HCT116 (cell line): ENCODE results near the gene MEIS1. TPM values are rescaled to one million over a fixed set of nuclear protein-coding genes. Genes with fewer than 3 reads are reported as not detected.
"Not testable (repeated sequence)": the region's sequence is repeated elsewhere in the genome, so short reads cannot be mapped to it uniquely, and the experiment has no call there.

Experiments
- ATAC-seq: fragments of 200-7000 bp; cut with Tn5 transposase; 2 replicates; pipeline ENCODE4 v1.9.1; 2020; ENCODE audit warnings: mild to moderate bottlenecking, moderate library complexity
- BruUV-seq: library from RNA; stranded (reverse); fragments of 400-500 nt; replicated peaks from 2 replicates; lab custom pipeline; 2021; lab: Mats Ljungman, UMichigan
- CTCF ChIA-PET: fragments of 300-600 bp; sonication (Branson Sonifier 250); formaldehyde crosslinking; loops from one replicate; lab custom pipeline; 2021; ENCODE audit warnings: antibody characterized with exemption; lab: Charles Lee
- POLR2A ChIA-PET: fragments of 300-600, 350-600 bp; sonication (Branson Sonifier 250); formaldehyde crosslinking; loops from one replicate; lab custom pipeline; 2021; ENCODE audit warnings: antibody characterized with exemption; lab: Charles Lee
- RAD21 ChIA-PET, 2 experiments: fragments of 300-600 bp; sonication (Branson Sonifier 250); formaldehyde crosslinking; loops; one replicate each; lab custom pipeline; 2023; ENCODE audit warnings: low total read pairs in 2 of 2; ENCODE audit not compliant: uncharacterized antibody in 2 of 2, unreplicated experiment in 2 of 2, low non-redundant PET in 1 of 2; lab: Charles Lee
- DNase-seq: peaks from one replicate; pipeline ENCODE4 v3.0.0-alpha.2; 2010; ENCODE audit warnings: low read depth, low spot score
- H2AFZ ChIP-seq: fragments of 200-600 bp; shearing (Covaris generic), sonication (generic); 2 replicates; pipeline ENCODE4 v1.6.1; 2017; ENCODE audit warnings: low read depth, mixed run types, mixed read lengths, antibody characterized with exemption, low read length; ENCODE audit not compliant: poor library complexity, severe bottlenecking
- H3K27ac ChIP-seq: 2 replicates; pipeline ENCODE4 v1.5.1; 2012; ENCODE audit warnings: low read depth, low read length
- H3K27me3 ChIP-seq: fragments of 200-600 bp; sonication (generic); 2 replicates; pipeline ENCODE4 v1.6.1; 2016; ENCODE audit warnings: mixed run types, low read length, mixed read lengths; ENCODE audit not compliant: insufficient read depth
- H3K36me3 ChIP-seq, 2 experiments: fragments of 200-500 bp in 1 of 2; fragments of 200-600 bp in 1 of 2; sonication (Bioruptor generic) in 1 of 2; sonication (generic) in 1 of 2; 2 replicates each; pipeline versions ENCODE4 v1.5.1 to v1.6.1; 2014 to 2016; ENCODE audit warnings: low read length in 2 of 2, inconsistent platforms in 1 of 2, mixed read lengths in 1 of 2, mixed run types in 1 of 2; ENCODE audit not compliant: insufficient read depth in 2 of 2, control insufficient read depth in 1 of 2
- H3K4me1 ChIP-seq, 2 experiments: fragments of 200-600 bp in 1 of 2; sonication (generic) in 1 of 2; 2 replicates each; pipeline versions ENCODE4 v1.5.1 to v1.6.1; 2012 to 2017; ENCODE audit warnings: low read length in 2 of 2, inconsistent platforms in 1 of 2, mild to moderate bottlenecking in 1 of 2, mixed read lengths in 1 of 2, mixed run types in 1 of 2, moderate library complexity in 1 of 2; ENCODE audit not compliant: insufficient read depth in 2 of 2, control insufficient read depth in 1 of 2
- H3K4me2 ChIP-seq: fragments of 200-600 bp; sonication (generic); 2 replicates; pipeline ENCODE4 v1.6.1; 2017; ENCODE audit warnings: mixed run types, low read length, mixed read lengths
- H3K4me3 ChIP-seq, 2 experiments: fragments of 200-600 bp in 1 of 2; sonication (generic) in 1 of 2; replicated peaks in 1 of 2; 2 replicates each; pipeline ENCODE4 v1.5.1; 2011 to 2016; ENCODE audit warnings: low read length in 2 of 2, control low read depth in 1 of 2, low read depth in 1 of 2, mild to moderate bottlenecking in 1 of 2, mixed read lengths in 1 of 2, mixed run types in 1 of 2
- H3K79me2 ChIP-seq: fragments of 200-600 bp; sonication (generic); 2 replicates; pipeline ENCODE4 v1.6.1; 2017; ENCODE audit warnings: mild to moderate bottlenecking, mixed run types, low read length, moderate library complexity, mixed read lengths; ENCODE audit not compliant: insufficient read depth
- H3K9ac ChIP-seq: fragments of 200-600 bp; sonication (generic); 2 replicates; pipeline ENCODE4 v1.6.1; 2016; ENCODE audit warnings: low read length, mixed read lengths
- H3K9me2 ChIP-seq: fragments of 200-600 bp; sonication (generic), shearing (Covaris generic); 2 replicates; pipeline ENCODE4 v1.6.1; 2017; ENCODE audit warnings: mixed run types, mild to moderate bottlenecking, moderate library complexity; ENCODE audit not compliant: insufficient read depth
- H3K9me3 ChIP-seq, 2 experiments: fragments of 200-500 bp in 1 of 2; fragments of 200-600 bp in 1 of 2; sonication (Bioruptor generic) in 1 of 2; sonication (generic) in 1 of 2; 2 replicates each; pipeline ENCODE4 v1.6.1; 2014 to 2017; ENCODE audit warnings: low read length in 2 of 2, mixed read lengths in 2 of 2, inconsistent platforms in 1 of 2, low read depth in 1 of 2, mild to moderate bottlenecking in 1 of 2, mixed run types in 1 of 2, moderate library complexity in 1 of 2; ENCODE audit not compliant: control insufficient read depth in 1 of 2, insufficient read depth in 1 of 2
- H4K20me1 ChIP-seq: fragments of 200-600 bp; sonication (generic), shearing (Covaris generic); 2 replicates; pipeline ENCODE4 v1.6.1; 2017; ENCODE audit warnings: mixed run types, mild to moderate bottlenecking, moderate library complexity; ENCODE audit not compliant: insufficient read depth
- FOSL1 ChIP-seq: IDR thresholded peaks from 2 replicates; pipeline ENCODE4 v1.6.1; 2012; ENCODE audit warnings: low read depth
- SP1 ChIP-seq: IDR thresholded peaks from 2 replicates; pipeline ENCODE4 v1.6.1; 2012; ENCODE audit warnings: low read depth
- TCF7L2 ChIP-seq: IDR thresholded peaks from 2 replicates; pipeline ENCODE4 v1.7.0; 2011; ENCODE audit warnings: borderline replicate concordance, inconsistent platforms; ENCODE audit not compliant: insufficient read depth, insufficient read length; ENCODE audit errors: extremely low read depth
- YY1 ChIP-seq: IDR thresholded peaks from 2 replicates; pipeline ENCODE4 v1.6.1; 2011; ENCODE audit warnings: low read length, low read depth, moderate library complexity, mild to moderate bottlenecking; ENCODE audit not compliant: insufficient replicate concordance; ENCODE audit errors: extremely low read depth
- intact Hi-C: fragments of 100-400 bp; cut with micrococcal nuclease; formaldehyde crosslinking; loops from 2 replicates; pipeline ENCODE4 v1.10.0; 2022
- total RNA-seq: library from RNA; stranded (reverse); gene quantifications from one replicate; pipeline ENCODE4 v1.2.1, GENCODE V29; 2021; ENCODE audit not compliant: unreplicated experiment
- TF ChIP-seq, protein P1 (sequence below): IDR thresholded peaks from 2 replicates; pipeline ENCODE4 v1.6.1; 2011; ENCODE audit warnings: mild to moderate bottlenecking, low read length, moderate library complexity; ENCODE audit not compliant: insufficient replicate concordance; ENCODE audit errors: extremely low read depth
- TF ChIP-seq, protein P2 (sequence below), 3 experiments: fragments of 200-600 bp in 1 of 3; sonication (generic) in 1 of 3; IDR thresholded peaks in 2 of 3; conservative IDR thresholded peaks in 1 of 3; 2 replicates each; pipeline ENCODE4 v1.5.1; 2012 to 2017; ENCODE audit warnings: low read depth in 2 of 3, low read length in 2 of 3, antibody characterized with exemption in 1 of 3, borderline replicate concordance in 1 of 3, control low read depth in 1 of 3, mild to moderate bottlenecking in 1 of 3, mixed read lengths in 1 of 3, mixed run types in 1 of 3, moderate library complexity in 1 of 3; ENCODE audit not compliant: insufficient read depth in 1 of 3
- TF ChIP-seq, protein P3 (sequence below): IDR thresholded peaks from 2 replicates; pipeline ENCODE4 v1.6.1; 2012

MEIS1 gene
- total RNA-seq, 1 experiment from 2014 or later = 0.32 TPM

DNA sequence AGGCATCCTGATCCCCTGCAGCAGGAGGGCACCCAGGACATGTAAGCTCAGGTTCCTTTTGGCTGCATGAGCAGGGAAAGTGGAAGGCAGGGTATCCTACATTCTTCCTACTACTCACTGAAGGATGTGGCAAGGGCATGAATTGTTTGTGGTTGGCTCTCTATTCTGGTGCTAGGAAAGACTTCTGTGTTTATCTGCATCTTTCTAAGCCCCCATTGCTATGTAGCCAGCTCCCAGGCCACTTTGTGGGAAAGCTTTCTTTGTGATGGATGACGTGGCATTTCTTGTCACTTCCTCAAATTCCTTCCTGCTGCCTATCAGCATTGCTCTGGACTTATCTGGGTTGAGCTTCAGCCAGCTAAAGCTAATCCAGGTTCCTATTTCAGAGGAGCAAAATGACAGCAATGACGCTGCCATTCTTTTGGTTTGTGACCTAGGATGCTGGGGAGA lies 46.2 kb downstream of the MEIS1 start (continued):
- TF ChIP-seq, protein P1, sequence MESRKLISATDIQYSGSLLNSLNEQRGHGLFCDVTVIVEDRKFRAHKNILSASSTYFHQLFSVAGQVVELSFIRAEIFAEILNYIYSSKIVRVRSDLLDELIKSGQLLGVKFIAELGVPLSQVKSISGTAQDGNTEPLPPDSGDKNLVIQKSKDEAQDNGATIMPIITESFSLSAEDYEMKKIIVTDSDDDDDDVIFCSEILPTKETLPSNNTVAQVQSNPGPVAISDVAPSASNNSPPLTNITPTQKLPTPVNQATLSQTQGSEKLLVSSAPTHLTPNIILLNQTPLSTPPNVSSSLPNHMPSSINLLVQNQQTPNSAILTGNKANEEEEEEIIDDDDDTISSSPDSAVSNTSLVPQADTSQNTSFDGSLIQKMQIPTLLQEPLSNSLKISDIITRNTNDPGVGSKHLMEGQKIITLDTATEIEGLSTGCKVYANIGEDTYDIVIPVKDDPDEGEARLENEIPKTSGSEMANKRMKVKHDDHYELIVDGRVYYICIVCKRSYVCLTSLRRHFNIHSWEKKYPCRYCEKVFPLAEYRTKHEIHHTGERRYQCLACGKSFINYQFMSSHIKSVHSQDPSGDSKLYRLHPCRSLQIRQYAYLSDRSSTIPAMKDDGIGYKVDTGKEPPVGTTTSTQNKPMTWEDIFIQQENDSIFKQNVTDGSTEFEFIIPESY = no peak

DNA sequence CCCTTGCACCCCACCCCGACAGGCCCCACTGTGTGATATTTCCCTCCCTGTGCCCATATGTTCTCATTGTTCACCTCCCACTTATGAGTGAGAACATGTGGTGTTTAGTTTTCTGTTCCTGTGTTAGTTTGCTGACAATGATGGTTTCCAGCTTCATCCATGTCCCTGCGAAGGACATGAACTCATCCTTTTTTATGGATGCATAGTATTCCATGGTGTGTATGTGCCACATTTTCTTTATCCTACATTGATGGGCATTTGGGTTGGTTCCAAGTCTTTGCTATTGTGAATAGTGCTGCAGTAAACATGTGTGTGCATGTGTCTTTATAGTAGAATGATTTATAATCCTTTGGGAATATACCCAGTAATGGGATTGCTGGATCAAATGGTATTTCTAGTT lies 50.3 kb downstream of the MEIS1 start:
- H3K9me3 ChIP-seq, intact Hi-C loops, H3K9me2 ChIP-seq, H3K9ac ChIP-seq, H3K4me1 ChIP-seq, BruUV-seq, H2AFZ ChIP-seq, H3K27me3 ChIP-seq, H3K4me3 ChIP-seq, H3K27ac ChIP-seq, H3K4me2 ChIP-seq, H3K36me3 ChIP-seq, ATAC-seq, RAD21 ChIA-PET, DNase-seq, H3K79me2 ChIP-seq, CTCF ChIA-PET, H4K20me1 ChIP-seq, POLR2A ChIA-PET: not testable (repeated sequence)

DNA sequence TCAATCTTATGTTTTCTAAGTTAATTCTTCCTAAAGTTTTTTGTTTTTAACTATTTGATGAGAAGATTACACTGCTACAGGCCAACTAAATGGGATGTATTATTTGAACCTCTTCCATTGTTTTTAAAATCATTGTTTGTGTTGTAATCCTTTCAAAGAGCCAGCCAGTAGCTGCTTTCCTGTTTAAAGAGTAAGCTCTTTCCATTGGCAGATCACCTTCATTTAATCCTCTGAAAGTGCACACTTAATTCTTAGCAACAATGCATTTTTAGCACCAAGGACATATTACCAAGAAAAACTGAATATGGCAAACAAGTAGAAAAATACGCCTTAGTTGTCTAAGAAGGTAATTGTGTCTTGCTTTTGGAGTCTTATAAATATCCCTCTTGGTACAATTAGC lies 54.0 kb downstream of the MEIS1 start:
- H3K9me3 ChIP-seq = no peaks in the 10 kb centered on the region; a peak in 1 of 4 replicates
- no peak overlapping the region for H2AFZ ChIP-seq
- intact Hi-C loops = no loop called here
- no peak overlapping the region for H3K4me2 ChIP-seq
- no peak for ATAC-seq
- H3K4me3 ChIP-seq = no peak overlapping the region
- TF ChIP-seq, protein P2, sequence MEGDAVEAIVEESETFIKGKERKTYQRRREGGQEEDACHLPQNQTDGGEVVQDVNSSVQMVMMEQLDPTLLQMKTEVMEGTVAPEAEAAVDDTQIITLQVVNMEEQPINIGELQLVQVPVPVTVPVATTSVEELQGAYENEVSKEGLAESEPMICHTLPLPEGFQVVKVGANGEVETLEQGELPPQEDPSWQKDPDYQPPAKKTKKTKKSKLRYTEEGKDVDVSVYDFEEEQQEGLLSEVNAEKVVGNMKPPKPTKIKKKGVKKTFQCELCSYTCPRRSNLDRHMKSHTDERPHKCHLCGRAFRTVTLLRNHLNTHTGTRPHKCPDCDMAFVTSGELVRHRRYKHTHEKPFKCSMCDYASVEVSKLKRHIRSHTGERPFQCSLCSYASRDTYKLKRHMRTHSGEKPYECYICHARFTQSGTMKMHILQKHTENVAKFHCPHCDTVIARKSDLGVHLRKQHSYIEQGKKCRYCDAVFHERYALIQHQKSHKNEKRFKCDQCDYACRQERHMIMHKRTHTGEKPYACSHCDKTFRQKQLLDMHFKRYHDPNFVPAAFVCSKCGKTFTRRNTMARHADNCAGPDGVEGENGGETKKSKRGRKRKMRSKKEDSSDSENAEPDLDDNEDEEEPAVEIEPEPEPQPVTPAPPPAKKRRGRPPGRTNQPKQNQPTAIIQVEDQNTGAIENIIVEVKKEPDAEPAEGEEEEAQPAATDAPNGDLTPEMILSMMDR (IDR thresholded peaks at IDR 0.05 in 2 of 3, conservative IDR thresholded peaks at IDR 0.05 in 1 of 3; ENCODE audit: borderline replicate concordance in 1 of 3, insufficient read depth in 1 of 3, low read depth in 2 of 3, low read length in 2 of 3) = no peak
- TF ChIP-seq, protein P1 = no peak
- no peak for TF ChIP-seq FOSL1
- TF ChIP-seq, protein P3, sequence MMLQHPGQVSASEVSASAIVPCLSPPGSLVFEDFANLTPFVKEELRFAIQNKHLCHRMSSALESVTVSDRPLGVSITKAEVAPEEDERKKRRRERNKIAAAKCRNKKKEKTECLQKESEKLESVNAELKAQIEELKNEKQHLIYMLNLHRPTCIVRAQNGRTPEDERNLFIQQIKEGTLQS = no peak
- TF ChIP-seq TCF7L2 = no peak
- TF ChIP-seq SP1 = no peak
- no peak for TF ChIP-seq YY1
- TF ChIP-seq, all 23 proteins: peak for 0
- no peaks in the 10 kb centered on the region for H4K20me1 ChIP-seq
- no peaks in the 10 kb centered on the region for H3K27me3 ChIP-seq
- H3K9ac ChIP-seq = no peak overlapping the region
- no TSS peak for BruUV-seq
- H3K27ac ChIP-seq = no peak overlapping the region
- H3K4me1 ChIP-seq = no peaks in the 10 kb centered on the region
- RAD21 ChIA-PET = no interaction called here
- no peak for DNase-seq
- no peaks in the 10 kb centered on the region for H3K36me3 ChIP-seq
- H3K79me2 ChIP-seq = no peaks in the 10 kb centered on the region
- no peaks in the 10 kb centered on the region for H3K9me2 ChIP-seq
- CTCF ChIA-PET = no interaction called here
- POLR2A ChIA-PET = no interaction called here
